HG02943 (cell line): ENCODE measurements around the gene GAK.

Experiments used
- ATAC-seq: cut with Tn5 transposase; IDR thresholded peaks from one replicate; pipeline ENCODE4 v1.9.1; 2021; ENCODE audit warnings: mild to moderate bottlenecking, low read depth, moderate library complexity; ENCODE audit not compliant: unreplicated experiment

GAK gene

DNA sequence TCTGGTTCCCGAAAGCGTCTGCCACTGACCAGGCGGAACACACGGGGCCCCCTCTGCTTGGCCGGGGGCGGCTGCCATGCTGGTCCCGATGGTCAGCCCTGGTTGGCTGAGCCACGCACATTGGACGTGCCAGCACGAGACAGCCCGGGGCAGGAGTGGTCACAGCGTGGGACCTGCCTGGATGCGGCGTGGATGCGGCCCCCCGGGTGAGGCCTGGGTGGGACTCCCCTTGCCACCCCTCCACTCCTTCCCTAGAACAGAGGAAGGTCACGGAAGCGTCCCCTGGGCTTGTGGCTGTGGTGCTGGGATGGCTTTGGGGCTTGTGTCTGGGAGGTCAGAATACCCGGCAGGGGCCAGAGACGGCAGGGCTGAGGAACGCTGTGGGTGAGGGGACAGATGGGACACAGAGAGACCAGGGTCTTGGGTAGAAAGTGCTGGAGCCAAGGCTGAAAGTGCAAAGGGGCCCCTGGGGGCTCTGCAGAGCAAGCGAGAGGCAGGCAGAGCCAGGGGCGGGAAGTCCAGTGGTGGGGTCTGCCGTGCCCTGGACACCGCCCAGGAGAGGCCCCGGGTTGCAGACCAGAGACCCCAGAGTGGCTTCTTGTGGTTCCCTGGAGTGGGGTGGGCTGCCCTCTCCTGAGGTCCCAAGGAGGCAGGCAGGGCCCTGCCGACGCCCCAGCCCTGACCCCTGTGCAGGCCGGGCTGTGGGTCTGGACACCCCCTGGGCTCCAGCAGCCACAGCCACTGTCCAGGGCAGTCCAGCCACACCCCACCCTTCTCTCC lies 97.6 kb downstream of the GAK start:
- no peak for ATAC-seq

DNA sequence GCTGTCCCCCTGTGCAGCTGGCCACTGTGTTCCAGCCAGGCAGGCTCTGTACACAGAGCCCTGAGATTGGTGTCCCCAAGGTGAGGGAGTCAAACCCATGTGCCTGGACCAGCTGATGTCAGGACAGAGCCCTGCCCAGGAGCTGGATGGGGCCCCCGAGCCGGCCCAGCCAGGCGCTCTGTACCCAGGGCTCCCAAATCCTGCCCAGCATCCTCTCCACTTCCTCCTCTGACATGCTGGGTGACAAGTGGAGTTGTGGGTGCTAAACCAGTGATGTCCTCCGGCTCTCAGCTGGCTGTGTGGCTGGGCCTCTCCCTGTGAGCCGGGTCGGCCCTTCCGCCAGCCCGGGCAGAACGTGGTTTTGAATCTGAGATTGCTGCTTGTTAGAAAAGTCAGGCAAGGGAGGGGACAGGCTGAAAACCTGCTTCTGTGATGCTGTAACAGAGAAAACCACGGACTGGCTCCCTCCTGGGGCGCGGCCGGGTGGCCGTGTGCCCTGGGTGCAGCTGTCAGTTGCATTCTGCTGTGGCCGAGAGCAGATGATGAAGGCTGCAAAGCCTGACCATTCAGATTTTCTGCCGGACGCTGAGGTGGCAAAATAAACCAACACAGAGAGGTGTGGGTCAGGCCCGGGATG lies 98.3 kb downstream of the GAK start:
- ATAC-seq = no peak

DNA sequence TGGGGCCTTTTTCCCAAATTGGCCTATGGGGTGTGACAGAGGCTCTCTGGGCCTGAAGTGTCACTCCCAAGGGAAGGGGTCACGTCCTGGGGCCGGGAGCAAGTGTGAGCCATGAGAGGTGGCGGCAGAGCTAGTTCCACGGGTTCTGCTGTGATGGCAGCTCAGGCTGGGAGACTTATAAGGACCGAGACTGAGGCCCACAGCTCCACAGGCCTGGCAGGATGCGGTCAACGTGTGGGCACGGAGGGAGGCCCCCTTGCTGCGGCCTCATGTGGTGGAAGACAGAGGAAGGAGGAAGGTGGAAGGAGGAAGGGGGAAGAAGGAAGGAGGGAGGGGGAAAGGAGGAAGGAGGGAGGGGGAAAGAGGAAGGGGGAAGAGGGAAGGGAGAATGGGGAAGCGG lies 99.0 kb downstream of the GAK start:
- no peak for ATAC-seq

DNA sequence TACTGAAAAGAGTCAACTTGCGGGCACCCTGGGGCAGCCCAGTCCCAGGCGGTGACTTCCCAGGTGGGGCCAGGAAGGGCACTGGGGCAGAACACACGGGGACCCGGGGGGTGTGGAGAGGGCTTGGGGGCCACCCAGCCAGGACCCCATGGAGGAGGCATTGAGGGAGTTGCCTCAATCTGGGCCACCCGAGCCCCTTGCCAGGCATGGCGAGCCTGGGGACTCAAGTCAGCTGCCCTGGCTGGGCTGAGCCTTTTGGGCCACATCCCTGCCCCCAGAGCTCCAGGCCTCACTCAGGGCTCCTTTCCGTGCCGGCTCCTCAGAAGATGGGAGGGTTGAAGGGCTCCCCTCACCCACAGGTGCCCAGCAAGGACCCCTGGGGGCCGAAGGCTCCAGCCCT lies 99.6 kb downstream of the GAK start:
- no peak for ATAC-seq

DNA sequence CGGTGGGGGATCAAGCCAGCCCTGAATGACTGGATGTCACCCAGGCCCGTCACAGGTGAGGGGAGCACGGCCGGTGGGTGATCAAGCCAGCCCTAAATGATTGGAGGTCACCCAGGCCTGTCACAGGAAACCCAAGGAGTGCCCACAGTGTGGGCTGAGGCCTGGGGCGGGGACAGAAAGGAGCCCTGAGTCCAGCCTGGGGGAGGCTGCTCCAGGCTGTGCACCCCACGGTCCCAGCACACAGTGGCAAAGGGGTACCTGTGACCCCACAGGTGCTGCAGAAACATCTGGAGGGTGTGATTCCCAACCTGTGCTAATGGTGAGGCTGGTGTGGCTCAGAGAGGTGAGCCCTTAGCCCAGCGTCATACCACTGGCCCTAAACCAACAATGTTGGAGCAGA lies 100.0 kb downstream of the GAK start:
- no peak for ATAC-seq

DNA sequence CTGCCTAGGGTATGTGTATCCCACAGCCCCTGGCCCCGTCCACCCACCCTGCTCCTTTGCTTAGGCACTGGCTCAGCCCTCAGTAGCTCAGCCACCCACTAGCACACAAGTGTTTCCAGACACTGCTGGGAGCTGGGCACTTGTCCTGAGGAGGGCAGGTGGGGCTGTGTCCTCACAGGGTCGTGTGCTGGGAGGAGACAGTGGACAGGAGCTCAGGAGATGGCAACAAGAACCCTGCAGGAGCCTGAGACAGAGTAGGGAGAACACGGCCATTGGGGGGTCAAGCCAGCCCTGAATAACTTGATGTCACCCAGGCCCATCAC lies 100.7 kb downstream of the GAK start:
- no peak for ATAC-seq

DNA sequence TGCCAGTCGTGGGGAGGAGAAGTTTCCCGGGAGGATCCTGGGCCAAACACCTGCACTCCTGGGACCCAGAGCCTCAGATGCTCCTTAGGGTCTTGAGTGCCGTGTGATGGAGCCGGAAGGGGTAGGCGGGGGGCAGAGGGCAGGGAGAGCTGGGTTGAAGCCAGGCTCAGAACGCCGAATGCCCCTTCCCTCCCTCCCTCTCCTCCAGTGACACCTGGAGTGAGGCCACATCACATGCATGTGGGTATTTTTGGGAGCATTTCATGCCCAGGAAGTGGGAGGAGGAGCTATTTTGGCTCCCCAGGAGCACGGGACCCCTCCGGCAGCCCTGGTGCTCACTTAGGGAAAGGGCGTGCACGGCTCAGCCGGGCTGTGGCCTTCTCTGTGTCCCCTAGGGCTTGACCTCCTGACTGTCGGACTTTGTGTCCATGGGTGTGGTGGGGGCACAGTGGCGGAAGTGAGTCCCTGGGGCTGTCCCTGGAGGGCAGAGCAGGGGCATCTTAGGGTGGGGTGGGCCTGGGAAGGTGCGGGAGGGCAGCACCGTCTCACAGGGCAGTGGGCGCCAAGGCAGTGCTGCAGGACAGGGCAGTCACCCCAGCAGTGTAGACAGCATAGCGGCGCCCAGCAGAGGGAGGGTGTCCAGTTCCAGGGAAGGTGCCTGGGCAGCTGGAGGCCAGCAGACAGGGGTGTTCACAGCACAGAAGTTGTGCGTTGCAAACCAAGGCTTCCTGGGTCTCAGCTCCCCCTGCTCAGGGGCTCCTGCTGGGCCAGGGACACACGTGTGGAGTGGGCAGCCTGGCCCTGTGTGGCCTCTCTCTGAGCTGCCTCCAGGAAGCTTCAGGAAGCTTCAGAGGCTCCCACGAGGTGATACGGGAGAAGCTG lies 101.3 kb downstream of the GAK start:
- no peak for ATAC-seq

DNA sequence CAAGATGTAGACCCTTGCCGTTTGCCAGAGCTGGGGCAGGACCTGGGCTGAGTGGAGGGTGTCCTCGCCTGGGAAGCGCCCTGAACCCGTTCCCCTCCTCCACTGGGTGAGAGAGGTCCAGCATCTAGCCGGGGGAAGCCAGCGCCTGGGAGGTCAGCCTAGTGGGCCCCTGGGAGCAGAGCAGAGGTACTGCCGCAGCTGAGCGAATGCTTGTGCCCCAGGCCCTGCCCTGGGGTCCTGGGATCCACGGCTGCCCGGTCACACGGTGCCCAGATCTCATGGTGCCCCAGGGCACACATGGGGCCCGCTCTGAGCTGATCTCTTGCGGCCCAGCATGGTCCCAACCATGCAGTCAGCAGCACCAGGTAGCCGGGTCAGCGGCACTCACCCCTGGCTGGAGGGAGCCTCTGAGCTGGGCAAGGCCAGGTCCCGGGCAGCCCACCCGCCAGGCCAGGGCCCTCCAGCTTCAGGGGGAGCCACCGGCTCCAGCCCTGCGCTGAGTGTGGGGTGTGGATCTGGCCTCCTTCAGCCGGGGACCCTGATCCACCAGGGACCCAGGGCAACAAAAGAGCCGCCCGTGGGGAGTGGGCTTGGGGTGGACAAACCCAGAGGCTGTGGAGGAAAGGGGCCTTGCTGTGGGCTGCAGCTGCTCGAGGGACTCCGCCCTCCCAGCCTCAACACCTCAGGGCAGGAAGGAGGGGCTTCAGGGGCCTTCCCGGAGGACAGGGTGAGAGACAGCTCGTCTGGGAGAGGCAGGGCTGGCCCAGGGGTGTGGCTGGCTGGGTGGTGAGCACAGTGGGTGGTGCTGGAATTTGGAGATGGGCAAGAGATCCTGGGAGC lies 102.1 kb downstream of the GAK start:
- ATAC-seq = no peak

DNA sequence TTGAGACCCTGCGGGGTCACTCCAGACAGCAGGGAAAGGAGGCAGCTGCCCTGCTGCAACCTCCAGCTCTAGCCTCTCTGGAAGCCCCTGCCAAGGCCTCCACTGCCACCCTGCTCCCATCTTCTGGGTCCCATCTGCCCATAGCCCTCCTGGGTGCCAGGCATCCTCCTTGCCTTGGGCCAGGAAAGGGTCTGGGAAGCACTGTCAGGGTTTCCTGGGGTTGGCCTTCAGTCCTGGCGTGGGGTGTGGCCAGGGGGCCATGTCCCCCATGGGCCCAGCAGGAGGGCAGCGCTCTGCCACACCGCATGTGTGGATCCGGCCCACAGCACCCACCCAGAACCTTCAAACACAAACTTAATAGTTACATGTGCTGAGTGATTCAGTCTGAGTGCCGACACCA lies 102.8 kb downstream of the GAK start:
- ATAC-seq = no peak

DNA sequence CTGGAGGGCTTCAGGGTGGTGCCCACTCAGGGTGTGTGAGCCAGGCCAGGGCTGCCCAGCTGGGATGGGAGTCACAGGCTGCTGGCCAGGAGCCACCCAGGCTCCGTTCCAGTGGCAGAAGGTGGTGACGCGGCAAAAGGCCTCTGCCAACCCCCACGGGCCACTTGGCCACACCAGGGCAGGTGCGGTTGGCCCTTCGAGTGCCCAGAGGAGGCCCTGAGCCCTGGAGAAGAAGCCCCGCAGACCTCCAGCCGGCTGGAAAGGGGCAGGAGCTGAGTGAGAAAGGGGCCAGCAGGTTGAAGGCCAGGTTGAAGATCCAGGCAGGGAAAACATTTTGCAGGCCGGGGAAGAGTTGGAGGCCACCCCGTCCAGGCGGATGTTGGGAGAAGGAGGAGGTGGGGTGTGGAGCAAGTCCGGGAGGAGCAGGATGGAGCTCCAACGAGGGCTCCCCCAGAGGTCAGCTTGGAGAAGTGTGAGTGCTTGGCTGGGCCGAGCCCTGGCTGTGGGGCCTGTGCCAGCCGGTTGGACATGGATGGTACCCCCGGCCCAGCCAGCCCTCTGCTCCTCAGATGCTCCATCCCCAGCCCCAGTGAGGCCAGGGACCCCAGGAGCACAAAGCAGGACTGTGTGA lies 103.4 kb downstream of the GAK start:
- no peak for ATAC-seq

DNA sequence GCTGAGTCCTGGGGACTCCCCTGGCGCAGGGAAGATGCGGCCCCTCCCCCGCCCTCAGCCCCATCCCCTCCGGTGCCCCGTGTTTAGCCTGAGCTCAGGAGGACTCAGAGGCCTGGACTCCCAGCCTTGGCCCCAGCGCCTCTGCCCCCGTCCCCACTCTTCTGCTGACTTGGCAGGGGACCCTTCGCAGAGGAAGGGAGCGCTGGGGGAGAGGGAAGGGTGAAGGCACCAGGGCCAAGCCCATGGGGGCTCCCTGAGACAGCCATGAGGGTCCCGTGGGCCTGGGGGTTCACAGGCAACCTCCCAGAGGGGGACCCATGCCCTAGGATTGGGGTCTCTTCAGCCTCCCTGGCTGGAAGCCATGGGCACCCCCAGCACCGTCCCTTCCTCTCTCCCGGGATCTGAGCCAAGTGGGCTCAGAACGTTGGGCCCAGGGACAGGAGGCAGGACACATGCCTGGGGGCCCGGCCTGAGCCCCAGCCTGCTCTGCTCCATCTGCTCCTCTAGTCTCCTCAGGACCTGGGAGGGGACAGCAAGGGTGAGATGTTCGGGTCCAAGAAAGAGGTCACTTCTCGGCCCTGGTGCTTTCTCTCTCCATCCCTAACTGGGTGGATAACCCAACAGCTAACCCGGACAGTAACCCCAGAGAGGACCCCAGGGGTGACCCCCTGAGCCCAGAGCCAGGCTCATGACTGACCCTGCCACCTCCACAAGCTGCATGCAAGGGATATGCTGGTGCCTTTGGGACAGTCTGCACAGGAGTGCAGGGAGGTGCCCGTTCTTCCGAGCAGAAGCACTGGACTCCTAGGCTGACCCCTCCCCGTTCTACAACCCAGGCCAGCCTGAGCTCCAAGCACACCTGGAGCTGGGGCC lies 104.7 kb downstream of the GAK start:
- no peak for ATAC-seq

DNA sequence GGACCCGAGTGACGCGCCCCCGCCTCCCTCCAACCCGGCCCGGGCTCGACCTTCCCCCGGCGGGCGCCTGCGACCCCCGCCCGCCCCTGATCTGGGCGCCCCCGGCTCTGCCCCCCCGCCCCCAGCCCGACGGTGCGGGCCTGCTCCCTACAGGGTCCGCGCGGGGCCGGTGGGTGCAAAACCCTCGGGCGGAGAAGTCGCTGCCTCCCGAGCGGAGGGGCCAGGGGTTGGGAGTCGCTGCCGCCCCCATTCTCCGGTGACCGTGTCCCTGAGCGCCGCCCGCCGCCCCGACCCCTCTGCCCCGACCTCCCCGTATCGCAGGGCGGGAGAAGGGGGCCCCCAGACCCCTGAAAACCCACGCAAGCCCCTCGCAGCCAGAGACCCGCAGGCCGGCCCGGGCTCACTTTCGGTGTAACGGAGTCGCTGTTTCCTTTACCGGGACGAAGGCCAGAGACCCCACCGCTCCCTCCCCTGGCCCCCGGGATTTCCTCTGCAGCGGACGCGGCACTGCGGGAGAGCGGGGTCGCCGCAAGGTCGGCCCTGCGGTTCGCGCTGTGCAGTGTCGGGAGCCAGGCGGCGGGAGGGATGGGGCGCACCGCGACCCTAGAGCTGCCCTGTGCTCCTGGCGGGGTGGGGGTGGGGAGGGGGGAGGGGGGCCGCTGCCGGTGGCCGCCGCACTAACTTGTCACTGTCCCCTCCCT lies 105.5 kb downstream of the GAK start:
- ATAC-seq = no peak

DNA sequence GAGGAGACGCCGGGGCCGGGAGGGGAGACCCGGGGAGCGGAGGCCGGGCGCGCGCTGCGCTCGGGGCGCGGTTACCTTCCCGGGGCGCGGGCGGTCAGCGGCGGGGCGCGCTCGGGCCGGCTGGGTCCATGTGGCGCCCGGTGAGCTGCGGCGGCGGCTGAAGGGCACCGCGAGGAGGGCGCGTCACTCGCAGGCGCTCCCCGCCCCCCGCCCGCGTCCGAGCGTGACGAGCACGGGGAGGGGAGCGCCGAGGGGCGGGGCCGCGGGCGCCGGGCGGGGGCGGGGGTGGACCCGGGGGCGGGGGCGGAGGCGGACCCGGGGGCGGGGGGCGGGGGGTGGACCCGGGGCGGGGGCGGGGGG lies 106.2 kb downstream of the GAK start, which contains the start of gene CPLX1:
CPLX1 (minus strand) TSS at position 159 of the 360 bp plus-strand sequence. CDS start 1,607 bp downstream, outside the sequence.
- no peak for ATAC-seq

DNA sequence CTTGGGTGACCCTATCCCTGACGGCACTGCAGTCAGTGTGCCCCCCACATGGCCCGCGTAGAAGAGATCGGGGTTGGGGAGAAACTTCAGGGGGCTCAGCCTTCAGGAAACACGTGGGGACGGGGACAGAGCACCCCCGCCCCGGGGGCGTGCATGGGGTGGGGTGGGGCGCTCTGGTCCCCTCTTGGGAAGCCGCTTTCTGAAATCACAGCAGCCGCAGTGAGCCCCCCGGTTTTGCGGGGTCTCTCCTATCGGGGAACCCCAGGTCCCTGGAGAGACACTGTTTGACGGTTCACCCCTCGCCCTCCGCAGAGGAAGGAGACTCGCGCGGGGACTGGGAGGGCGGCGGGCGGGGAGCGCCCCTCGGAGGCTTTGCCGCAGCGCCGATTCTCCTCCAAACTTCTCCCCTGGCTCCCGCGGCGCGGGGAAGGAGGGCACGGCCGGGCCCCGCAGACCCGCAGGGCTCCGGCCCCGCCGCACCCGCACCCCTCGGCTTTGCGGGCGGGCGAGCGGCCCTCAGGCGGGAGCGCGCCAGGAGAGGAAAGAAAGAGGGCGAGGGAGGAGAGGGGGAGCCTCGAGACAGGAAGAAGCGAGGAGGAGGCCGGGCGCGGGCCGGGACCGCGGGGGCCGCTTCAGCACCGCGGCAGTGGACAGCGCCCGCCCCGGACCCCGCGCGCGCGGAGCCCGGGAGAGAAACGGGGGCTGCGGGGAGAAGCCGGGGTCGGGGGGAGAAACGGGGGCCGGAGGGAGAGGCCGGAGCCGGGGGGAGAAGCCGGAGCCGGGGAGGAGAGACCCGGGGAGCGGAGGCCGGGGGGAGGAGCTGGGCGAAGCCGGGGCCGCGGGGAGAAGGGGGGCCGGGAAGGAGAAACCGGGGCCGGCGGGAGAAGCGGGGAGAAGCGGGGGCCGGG lies 106.8 kb downstream of the GAK start:
- no peak for ATAC-seq

DNA sequence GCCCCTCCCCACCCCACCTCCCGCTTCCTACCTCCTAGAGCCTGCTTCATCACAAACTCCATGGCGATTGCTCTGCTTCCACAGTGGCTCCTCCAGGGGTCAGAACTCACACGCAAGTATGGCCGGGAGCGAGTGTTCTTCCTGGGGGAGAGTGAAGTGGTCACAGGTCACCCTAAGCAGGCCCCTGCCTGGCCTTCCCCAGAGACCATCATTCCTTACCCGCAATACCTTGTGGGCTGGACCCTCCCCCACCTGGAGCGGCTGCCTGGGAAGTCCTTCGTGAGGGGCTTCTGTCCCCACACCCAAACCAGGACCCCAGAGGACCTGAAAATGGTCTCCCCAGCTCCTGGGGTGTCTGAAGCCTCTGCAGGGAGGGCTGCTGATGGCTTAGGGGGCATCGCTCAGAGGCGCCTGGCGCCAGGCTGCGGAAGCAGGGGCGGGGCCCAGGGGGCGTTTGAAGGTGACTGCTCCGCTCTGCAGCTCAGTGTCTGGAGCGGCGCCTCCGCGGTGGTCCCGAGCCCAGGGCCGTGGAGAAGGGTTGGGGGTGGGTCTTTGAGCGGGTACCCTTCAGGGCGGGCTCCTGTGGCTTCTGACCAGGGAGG lies 107.6 kb downstream of the GAK start:
- ATAC-seq = no peak

DNA sequence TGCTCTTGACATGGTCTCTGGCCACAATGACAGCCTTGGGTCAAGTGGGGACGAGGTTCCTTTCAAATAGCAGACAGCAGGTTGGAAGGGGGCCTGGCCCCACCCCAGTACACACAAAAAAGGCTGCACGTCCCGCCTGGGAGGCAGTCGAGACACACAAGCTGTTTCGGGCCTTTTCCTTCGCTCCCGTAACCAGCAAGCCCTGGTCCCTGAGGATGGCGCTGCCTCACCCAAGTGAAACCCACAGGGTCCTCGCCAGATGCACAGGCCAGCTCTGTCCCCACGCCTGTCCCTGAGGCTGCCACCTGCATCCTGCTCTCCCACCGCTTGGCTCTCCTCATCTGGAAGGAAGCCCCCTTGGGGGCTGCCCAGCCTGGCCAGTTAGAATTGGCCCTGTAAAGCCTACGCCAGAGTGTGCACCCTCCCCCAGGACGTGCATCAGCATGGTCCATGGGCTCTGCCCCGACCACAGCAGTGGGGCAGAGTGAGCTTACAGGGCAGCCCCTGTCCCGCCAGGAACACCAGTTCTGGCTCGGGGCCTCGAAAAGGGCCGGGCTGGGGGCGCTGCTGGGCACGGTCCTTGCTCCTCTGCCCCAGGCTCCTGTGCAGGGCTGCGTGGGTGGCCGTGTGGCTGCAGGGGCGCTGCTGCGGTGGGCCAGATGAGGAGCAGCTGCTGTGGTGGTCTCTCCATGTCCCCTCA lies 108.2 kb downstream of the GAK start:
- ATAC-seq = no peak
